Activated CD4-positive, alpha-beta T cell treated with anti-CD3 and anti-CD28 coated beads for 48 hours (primary cell): ENCODE data around the gene ERG28.

Source experiments
- DNase-seq: peaks from one replicate; pipeline ENCODE4 v3.0.0-alpha.2; 2020

The ERG28 gene

GRCh38 chr14:75657331-75657730, 3.3 kb downstream of the ERG28 start:
- no peak for DNase-seq

- DNase-seq = no peak
These were observed 5.4 kb downstream of the ERG28 start for GRCh38 chr14:75655235-75655634.

GRCh38 chr14:75654127-75654732, 6.4 kb downstream of the ERG28 start:
- peak; percentile 89 for DNase-seq

- no peak for DNase-seq
These were observed 7.1 kb downstream of the ERG28 start for GRCh38 chr14:75653563-75653962.

DNA sequence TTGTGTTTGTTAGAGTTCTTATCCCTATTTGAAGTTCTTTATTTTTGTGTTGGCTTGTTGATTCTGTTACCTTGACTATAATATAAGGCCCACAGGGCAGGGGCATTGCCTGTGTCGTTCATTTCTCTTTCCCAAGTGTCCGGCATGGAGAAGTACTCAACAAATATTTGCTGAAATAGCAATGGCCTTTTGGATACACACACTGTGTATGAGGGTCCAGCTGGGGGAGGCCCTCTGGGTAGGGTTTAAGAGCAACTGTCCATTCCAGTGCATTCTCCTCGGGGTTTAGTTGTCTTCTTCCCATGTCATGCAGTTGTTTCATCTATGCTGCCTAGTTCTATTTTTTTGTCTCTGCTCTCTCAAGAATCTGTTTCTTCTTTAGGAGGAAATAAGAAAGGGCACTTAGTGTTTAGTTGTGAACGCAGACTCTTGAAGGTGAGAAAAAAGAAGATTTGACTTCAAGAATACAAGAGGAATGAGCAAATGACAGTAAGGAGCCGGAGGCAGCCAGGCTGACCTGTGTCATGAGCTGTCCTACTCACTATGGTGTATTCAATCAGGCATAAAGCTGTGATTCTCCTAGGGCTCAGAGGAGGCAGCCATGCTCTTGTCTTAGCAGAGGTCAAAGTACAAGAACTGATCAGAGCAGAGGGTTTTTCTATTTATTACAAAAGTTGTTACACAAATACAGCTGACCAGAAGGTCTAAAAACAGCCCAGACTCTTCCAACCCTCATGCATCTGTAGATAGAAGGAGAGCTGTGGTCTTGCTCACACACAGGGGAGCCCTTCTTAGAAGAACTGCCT, 10.2 kb downstream of the ERG28 start:
- DNase-seq = no peak

DNA sequence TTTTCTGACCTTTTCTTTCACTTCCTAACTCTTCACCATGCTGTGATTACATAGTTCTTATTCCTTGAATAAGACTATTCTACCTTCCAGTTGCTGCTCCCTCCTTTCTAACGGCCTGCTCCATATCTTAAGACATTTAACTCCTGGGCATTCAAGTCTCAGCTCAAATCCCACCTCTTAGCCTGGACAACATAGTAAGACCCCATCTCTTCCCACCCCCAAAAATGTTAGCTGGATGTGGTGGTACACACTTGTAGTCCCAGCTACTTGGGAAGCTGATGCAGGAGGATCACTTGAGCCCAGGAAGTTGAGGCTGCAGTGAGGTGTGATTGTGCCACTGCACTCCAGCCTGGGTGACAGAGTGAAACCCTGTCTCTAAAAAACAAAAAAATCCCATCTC, 10.9 kb downstream of the ERG28 start:
- no peak for DNase-seq

DNA sequence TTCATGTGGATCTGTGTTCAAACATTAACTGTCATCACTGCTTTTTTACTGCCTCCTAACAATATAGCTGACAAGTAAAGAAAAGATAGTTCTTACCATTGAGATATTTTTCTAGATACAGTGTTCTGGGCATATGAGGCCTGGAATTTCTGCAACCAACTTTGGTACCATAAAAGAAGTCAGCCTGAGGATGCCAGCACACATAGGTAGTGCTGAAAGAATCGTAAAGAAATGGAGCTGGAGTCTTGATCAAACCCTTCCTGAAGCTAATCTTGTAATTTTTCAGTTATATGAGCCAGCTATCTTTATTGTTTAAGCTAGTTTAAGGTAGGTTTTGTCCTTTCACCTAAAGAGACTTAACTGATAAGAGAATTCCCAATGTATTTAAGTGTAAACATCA, 11.3 kb downstream of the ERG28 start:
- no peak for DNase-seq

DNA sequence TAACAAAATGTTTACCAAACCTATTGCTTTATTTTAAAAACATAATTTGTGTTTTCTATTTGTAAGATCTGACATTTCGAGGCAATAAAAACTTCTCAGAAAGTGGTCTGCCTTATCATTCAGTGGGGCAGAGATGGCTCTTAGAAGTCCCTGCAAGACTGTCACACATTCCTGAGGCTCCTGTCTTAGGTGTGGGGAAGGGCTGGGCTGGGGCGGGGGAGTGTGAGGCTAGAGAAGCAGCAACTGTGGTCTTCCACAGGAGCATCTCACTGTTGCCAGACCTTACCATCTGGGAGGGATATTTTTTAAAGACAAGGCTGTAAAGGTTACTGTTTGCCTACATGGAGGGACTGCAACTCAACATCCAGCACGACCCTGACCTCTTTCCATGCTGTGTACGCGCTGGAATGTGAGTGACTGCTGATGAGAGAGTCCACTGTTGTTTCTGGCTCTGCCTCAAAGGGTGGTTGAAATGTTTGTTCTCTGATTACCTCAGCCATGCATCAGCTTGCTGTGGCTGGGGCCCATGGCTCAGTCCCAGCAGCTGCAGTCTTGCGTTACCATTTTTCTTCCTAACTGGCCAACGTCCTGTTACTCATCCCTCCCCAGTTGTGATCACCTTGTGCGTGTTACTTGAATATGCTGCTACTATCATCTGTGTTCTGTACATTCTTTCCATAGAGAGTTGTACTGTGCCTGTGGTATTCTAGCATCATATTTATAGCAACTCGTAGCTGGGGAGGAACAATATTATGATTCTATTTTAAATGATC, 12.4 kb downstream of the ERG28 start:
- no peak for DNase-seq

- no peak for DNase-seq
These were observed 13.0 kb downstream of the ERG28 start for GRCh38 chr14:75647640-75648039.

DNA sequence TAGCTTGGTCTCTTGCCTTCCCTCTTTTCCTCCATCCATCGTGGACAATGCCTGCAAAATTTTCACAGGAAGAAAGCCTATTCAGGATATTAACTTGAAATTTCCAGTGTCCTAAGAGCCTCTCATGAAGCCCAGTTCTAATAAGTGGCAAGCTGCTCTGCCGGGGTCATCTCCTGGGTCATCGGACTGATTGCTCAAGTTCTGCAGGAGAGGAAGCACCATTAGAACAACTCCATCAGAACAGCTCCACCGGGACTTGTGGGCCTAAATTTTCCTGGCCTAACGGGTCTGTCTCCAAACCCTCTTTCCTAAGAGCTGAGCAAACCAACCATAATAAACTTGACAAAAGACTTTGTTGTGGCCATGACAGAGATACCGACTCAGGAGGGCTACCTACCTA, 13.9 kb downstream of the ERG28 start:
- no peak for DNase-seq

GRCh38 chr14:75645056-75645455, 15.6 kb downstream of the ERG28 start:
- DNase-seq = no peak

GRCh38 chr14:75643985-75644384, 16.7 kb downstream of the ERG28 start:
- DNase-seq = no peak

GRCh38 chr14:75640876-75641275, 19.8 kb downstream of the ERG28 start:
- no peak for DNase-seq

DNA sequence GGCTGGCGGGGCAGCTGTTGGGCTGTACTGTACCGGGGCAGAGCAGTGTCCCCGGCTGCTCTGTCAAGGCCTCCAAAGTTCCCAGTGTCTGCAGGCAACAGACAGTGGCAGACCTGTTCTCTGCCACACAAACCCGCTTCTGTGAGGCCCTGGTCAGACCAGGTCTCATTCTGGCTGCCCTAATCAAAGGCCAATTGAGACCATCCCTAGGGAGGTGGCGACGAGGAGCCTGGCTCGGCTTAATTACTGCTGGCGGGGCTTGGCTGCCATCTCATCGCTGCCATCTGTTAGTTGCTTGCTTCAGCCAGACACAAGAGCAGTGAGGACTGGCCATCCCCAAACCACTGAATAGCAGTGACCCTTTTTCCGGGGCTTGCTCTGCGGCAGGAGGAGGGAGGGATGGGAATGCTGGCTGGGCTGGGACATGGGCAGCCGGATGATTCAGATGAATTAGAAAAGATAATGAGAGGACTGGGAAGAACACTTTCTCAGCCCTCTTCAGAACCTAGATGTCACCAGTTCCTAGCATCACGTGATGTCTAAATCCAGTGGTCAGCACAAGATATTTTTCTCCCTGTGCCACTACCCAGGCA, 24.5 kb downstream of the ERG28 start:
- no peak for DNase-seq

DNA sequence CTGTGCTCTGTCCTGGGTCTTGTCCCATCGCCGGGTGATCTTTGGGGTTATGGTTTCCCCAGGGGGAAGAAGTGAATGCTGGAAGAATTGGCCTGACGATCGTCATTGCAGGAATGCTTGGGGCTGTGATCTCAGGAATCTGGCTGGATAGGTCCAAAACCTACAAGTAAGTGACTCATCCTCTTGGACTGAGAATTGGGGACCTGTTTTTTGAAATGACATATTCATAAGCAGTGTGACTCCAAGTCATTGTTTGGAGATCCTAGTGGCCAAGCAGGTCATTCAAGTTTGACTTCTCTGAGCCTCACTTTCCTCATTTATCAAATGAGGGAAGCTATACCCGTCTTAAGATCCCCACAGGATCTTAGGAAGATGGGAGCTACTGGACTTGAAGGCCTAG, 25.8 kb downstream of the ERG28 start:
- no peak for DNase-seq

DNA sequence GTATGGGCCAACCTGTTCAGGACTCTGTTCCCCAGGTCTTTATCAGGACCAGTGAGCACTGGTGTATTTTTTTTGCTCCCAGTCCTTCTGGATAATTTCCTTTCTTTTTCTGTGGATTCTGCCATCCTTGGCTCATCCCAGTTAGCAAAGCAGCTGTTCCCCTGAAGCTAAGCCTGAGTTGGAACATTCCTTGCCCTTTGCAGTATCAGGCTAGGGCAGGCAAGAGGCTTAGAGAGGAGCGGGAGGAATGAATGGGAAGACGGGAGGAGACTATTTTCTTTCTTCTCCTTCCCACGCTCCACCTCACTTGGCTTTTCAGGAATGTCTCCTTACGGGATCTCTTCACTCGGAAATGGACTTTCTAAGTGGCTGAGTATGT, 29.2 kb downstream of the ERG28 start:
- DNase-seq = no peak

GRCh38 chr14:75630695-75631452, 29.8 kb downstream of the ERG28 start:
- no peak for DNase-seq

GRCh38 chr14:75628816-75629215, 31.9 kb downstream of the ERG28 start:
- DNase-seq = no peak

DNA sequence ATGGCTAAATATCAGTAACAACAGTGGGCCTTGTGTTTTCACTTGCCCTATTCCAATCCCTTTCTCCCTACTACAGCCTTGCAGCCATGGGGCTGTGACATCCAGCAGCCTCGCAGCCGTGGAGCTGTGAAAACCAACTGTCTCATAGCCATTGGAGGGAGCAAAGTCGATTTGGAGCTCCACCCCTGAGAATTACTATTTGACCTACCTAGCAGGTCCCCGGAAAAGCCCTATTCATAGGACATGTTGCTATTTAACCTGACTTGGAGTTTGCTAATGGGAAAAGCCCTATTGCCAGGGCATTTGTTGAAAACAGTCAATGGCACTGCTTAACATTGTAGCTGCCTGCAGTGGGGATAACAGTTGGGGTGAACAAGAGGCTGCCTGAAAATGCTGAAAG, 33.3 kb downstream of the ERG28 start:
- no peak for DNase-seq

DNA sequence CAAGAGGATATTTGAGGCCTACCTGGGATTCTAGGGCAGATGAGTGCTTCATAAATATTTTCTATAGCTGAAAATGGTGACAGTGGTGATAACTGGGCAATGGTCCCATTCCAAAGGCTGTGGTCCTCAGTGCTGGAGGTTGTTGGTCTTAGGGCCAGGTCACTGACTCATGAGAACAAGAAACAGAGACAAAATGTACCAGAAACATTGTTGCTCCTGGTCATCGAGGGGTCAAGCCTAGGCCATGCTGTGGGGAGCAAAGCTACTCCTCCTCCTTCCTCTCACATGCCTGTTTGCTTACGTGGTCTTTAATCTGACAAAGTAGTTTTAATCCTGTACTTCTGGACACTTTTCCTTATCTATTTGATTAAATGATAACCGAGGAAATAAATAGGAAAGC, 33.8 kb downstream of the ERG28 start:
- DNase-seq = no peak

DNA sequence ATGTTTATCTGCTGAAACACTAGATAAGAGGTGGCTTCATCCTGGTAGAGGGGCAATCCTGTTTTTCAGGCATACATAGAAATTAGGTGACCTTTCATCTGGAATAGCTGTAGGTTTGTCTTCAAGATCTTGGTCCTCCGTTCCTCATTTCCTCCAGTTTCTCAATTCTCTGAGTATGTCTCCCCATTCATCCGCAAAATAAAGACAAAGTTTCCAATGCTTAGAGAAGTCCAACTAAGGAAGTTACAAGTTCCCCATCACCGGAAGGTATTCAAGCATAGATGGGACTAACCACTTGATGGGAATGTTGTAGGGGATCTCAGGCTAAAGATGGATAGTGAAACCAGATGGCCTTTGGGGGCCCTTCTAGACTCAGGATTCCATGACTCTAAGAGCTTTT, 34.3 kb downstream of the ERG28 start:
- DNase-seq = no peak

DNA sequence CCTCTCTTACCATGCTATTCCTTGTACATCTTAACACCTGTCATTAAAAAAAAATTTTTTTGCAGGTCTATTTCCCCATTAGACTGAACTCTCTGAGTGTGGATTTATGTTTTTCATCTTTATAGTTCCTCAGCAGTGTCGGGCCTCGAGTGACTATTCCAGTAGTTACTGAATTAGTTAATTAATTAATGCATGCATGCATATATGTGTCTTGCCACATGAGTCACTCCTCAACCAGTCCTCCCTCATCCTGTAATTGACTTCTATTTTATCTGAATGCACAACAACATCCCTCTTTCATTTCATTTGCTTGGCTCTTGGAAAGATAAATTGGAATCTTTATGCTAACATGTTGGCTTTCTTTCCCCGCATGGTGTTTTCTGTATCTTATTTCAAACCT, 35.6 kb downstream of the ERG28 start:
- DNase-seq = no peak

GRCh38 chr14:75619548-75619947, 41.1 kb downstream of the ERG28 start:
- no peak for DNase-seq
